ENCODE data around the gene GLUL. TPM values are rescaled to one million over a fixed set of nuclear protein-coding genes. Genes with fewer than 3 reads are reported as not detected.

The GLUL gene
- total RNA-seq: 1,000 to 10,000 TPM in 1 of 2 donors, 100 to 1,000 TPM in 1; 538 to 1,389 TPM

DNA sequence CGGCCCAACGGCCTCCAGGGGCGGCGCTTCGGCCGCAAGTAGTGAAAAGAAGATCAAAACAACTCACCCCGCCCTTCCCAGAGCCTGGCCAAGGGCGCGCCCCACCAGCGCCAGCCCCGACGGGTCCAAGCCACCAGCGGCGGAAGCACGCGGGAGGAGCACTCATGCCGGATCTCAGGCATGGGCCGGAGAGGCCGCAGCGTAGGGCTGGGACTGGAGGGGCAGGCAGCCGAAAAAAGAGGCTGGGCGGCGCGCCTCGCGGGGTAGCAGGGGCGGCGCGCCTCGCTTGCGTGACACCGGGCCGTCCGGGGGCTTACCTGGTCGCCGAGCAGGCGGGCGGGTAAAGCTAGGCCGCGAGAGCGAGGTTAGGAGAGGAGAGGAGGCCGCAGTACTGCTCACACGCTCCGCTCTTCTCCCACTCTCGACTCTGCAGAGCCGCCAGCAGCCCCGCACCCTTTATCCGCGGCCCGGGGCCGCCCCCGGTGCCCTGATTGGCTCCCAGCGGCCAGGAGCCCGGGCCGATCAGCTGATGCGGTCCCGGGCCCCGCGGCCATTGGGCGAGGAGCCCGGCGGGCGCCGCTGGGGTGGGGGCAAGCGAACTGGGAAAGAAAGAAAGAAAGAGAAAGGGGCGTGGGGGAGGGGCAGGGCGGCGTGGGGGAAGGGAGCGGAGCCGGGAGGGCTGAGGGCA lies at the start of gene GLUL:
Gene GLUL, minus strand, starts transcription at position 429 of the 688 bp plus-strand sequence. CDS start 3,053 bp downstream, outside the sequence.
- peaks cover under 1 to 3% of the 10 kb centered on the region in 2 donors for H3K36me3 ChIP-seq
- intact Hi-C loops (cut with DNase I): loop anchor here (1.0 to 10.0 kb wide), 5 partner anchors 43 to 393 kb away; partner anchors contain the start of gene NPL
- H3K27me3 ChIP-seq (replicated peaks; ENCODE audit: insufficient read depth): no peaks in the 10 kb centered on the region
- H3K9me3 ChIP-seq: no peaks in the 10 kb centered on the region
- no peaks in the 10 kb centered on the region for H3K4me1 ChIP-seq (replicated peaks)
- peak within 1 kb of the TSS; percentile 97 to 99 for H3K27ac ChIP-seq
- DNase-seq (ENCODE audit: low spot score): peak; percentile 94
- H3K4me3 ChIP-seq: peak within 1 kb of the TSS; percentile 56 to 90
- TF ChIP-seq POLR2AphosphoS5 (IDR thresholded peaks at IDR 0.05): peak; percentile 89
- TF ChIP-seq, protein P1, sequence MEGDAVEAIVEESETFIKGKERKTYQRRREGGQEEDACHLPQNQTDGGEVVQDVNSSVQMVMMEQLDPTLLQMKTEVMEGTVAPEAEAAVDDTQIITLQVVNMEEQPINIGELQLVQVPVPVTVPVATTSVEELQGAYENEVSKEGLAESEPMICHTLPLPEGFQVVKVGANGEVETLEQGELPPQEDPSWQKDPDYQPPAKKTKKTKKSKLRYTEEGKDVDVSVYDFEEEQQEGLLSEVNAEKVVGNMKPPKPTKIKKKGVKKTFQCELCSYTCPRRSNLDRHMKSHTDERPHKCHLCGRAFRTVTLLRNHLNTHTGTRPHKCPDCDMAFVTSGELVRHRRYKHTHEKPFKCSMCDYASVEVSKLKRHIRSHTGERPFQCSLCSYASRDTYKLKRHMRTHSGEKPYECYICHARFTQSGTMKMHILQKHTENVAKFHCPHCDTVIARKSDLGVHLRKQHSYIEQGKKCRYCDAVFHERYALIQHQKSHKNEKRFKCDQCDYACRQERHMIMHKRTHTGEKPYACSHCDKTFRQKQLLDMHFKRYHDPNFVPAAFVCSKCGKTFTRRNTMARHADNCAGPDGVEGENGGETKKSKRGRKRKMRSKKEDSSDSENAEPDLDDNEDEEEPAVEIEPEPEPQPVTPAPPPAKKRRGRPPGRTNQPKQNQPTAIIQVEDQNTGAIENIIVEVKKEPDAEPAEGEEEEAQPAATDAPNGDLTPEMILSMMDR (IDR thresholded peaks at IDR 0.05): peak in 2 of 4 experiments; percentile 3 to 4
- TF ChIP-seq POLR2A (IDR thresholded peaks at IDR 0.05): peak; percentile 98
- under 1% methylated on average over 70 of the region's 70 CpGs for WGBS

DNA sequence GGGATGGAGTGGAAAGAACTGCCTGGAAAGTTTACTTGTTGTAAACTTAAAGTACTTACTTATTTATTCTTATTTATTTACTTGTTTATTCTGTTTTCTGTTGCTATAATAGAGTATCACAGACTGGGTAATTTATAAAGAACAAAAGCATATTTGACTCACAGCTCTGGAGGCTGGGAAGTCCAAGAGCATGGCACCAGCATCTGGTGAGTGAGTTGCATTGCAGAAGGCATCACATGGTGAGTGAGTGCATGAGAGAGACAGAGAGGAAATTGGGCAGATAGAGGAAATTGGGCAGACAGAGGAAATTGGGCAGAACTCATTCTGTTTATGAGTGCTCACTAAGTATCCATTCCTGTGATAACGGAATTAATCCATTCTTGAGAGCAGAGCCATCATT lies 46.7 kb upstream of the GLUL start:
- intact Hi-C loops (cut with DNase I): no loop called here

DNA sequence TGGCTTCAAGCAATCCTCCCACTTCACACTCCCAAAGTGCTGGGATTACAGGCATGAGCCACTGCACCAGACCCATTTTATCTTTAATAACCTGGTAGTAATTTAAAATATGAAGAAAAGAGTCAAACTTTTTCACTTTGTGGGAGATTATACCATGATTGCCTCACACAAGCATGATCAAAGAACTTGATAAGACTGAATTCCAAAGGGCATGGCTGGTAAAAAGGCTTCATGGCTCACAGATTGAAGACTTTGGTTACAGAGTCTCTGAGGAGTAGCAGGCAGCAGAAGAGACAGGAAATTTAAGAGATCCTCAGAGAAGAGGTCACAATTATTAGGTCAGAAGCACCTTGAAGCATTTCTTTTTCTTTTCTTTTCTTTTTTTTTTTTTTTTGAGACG lies 42.0 kb upstream of the GLUL start:
- TF ChIP-seq POLR2A (IDR thresholded peaks at IDR 0.05) (no peak), POLR2AphosphoS5 (IDR thresholded peaks at IDR 0.05) (no peak)
- TF ChIP-seq, protein P1 (IDR thresholded peaks at IDR 0.05): no peak
- no peaks in the 10 kb centered on the region for H3K36me3 ChIP-seq
- no peaks in the 10 kb centered on the region for H3K27me3 ChIP-seq (replicated peaks; ENCODE audit: insufficient read depth)
- 91% methylated on average over 1 of the region's 1 CpG for WGBS
- H3K4me1 ChIP-seq (replicated peaks): no peaks in the 10 kb centered on the region
- intact Hi-C loops (cut with DNase I): no loop called here
- no peaks in the 10 kb centered on the region for H3K9me3 ChIP-seq
- H3K4me3 ChIP-seq: no peak overlapping the region
- DNase-seq (ENCODE audit: low spot score): no peak
- no peak overlapping the region for H3K27ac ChIP-seq

More for the DNA sequence above, 46.7 kb upstream of the GLUL start:
- no peak for DNase-seq (ENCODE audit: low spot score)
- no peak overlapping the region for H3K4me3 ChIP-seq
- no peak overlapping the region for H3K27ac ChIP-seq
- H3K27me3 ChIP-seq (replicated peaks; ENCODE audit: insufficient read depth): no peaks in the 10 kb centered on the region
- H3K4me1 ChIP-seq (replicated peaks): no peaks in the 10 kb centered on the region
- WGBS: 91% methylated on average over 1 of the region's 1 CpG
- no peak for TF ChIP-seq POLR2AphosphoS5 (IDR thresholded peaks at IDR 0.05)
- no peak for TF ChIP-seq POLR2A (IDR thresholded peaks at IDR 0.05)
- TF ChIP-seq, protein P1 (IDR thresholded peaks at IDR 0.05): no peak
- H3K36me3 ChIP-seq: no peaks in the 10 kb centered on the region
- H3K9me3 ChIP-seq: no peaks in the 10 kb centered on the region

DNA sequence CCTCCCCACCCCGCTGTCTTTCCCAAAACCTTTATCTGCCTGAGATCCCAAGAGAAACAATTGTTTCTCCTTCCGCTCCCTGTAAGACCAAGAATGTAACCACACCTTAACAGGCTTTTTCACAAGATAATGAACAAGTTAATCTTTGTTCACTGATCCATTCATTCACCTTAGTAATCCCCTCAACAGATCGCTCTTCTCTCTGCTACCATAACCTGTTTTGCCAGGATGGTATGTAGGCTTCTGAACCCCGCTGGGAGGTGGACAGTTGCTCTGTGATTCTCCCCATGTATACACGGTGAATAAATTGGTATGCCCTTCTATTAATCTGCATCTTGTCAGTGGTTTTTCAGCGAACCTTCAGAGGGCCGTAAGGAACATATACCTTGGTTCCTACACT lies 39.7 kb upstream of the GLUL start:
- Histone ChIP-seq H3K4me1 (replicated peaks) (no peaks in the 10 kb centered on the region), H3K36me3 (no peaks in the 10 kb centered on the region), H3K27me3 (replicated peaks; ENCODE audit: insufficient read depth) (no peaks in the 10 kb centered on the region), H3K27ac (no peak overlapping the region), H3K9me3 (no peaks in the 10 kb centered on the region), H3K4me3 (no peak overlapping the region)
- intact Hi-C loops (cut with DNase I): no loop called here
- TF ChIP-seq, protein P1 (IDR thresholded peaks at IDR 0.05): no peak
- TF ChIP-seq POLR2AphosphoS5 (IDR thresholded peaks at IDR 0.05): no peak
- no peak for TF ChIP-seq POLR2A (IDR thresholded peaks at IDR 0.05)
- 58% methylated on average over 7 of the region's 7 CpGs for WGBS
- no peak for DNase-seq (ENCODE audit: low spot score)
